H9 (cell line): ENCODE data around the gene FBXO31. TPM values are rescaled to one million over a fixed set of nuclear protein-coding genes. Genes with fewer than 3 reads are reported as not detected.

Experiments used
- DNase-seq: peaks from one replicate; pipeline ENCODE4 v3.0.0-alpha.2; 2017
- H2AFZ ChIP-seq: one replicate; pipeline ENCODE4 v1.6.1; 2013; ENCODE audit warnings: mild to moderate bottlenecking, low read length, control low read depth, moderate library complexity
- H2AK5ac ChIP-seq: 2 replicates; pipeline ENCODE4 v1.6.1; 2013; ENCODE audit warnings: low read length, control low read depth, mixed read lengths; ENCODE audit not compliant: insufficient read length
- H2BK120ac ChIP-seq: one replicate; pipeline ENCODE4 v1.6.1; 2013; ENCODE audit warnings: low read depth, mild to moderate bottlenecking, low read length, control low read depth, inconsistent platforms; ENCODE audit not compliant: poor library complexity, severe bottlenecking
- H2BK12ac ChIP-seq: 2 replicates; pipeline ENCODE4 v1.6.1; 2013; ENCODE audit warnings: low read length, control low read depth, mixed read lengths, low read depth; ENCODE audit not compliant: insufficient read length
- H2BK15ac ChIP-seq: 2 replicates; pipeline ENCODE4 v1.6.1; 2013; ENCODE audit warnings: low read depth, low read length, control low read depth
- H2BK20ac ChIP-seq: one replicate; pipeline ENCODE4 v1.6.1; 2013; ENCODE audit warnings: low read depth, mild to moderate bottlenecking, low read length, control low read depth, inconsistent platforms; ENCODE audit not compliant: poor library complexity, severe bottlenecking
- H2BK5ac ChIP-seq: 2 replicates; pipeline ENCODE4 v1.6.1; 2013; ENCODE audit warnings: low read length, control low read depth, mixed read lengths; ENCODE audit not compliant: insufficient read length
- H3K14ac ChIP-seq: 2 replicates; pipeline ENCODE4 v1.6.1; 2013; ENCODE audit warnings: low read length, control low read depth; ENCODE audit not compliant: insufficient read depth
- H3K18ac ChIP-seq: 2 replicates; pipeline ENCODE4 v1.6.1; 2013; ENCODE audit warnings: low read depth, mild to moderate bottlenecking, mixed read lengths, low read length, control low read depth; ENCODE audit not compliant: insufficient read length
- H3K23ac ChIP-seq: 2 replicates; pipeline ENCODE4 v1.6.1; 2013; ENCODE audit warnings: low read length, control low read depth, mixed read lengths, low read depth; ENCODE audit not compliant: insufficient read length
- H3K23me2 ChIP-seq: 2 replicates; pipeline ENCODE4 v1.6.1; 2013; ENCODE audit warnings: low read depth, mild to moderate bottlenecking, mixed read lengths, low read length, control low read depth; ENCODE audit not compliant: insufficient read length, poor library complexity, severe bottlenecking
- H3K27ac ChIP-seq: 2 replicates; pipeline ENCODE4 v1.5.1; 2013; ENCODE audit warnings: low read length, control low read depth, mixed read lengths, low read depth; ENCODE audit not compliant: insufficient read length
- H3K27me3 ChIP-seq: 2 replicates; pipeline ENCODE4 v1.6.1; 2013; ENCODE audit warnings: low read length, control low read depth, inconsistent platforms; ENCODE audit not compliant: insufficient read depth
- H3K4ac ChIP-seq: 2 replicates; pipeline ENCODE4 v1.6.1; 2013; ENCODE audit warnings: low read depth, mild to moderate bottlenecking, control low read depth, inconsistent platforms, low read length, moderate library complexity
- H3K4me1 ChIP-seq: 2 replicates; pipeline ENCODE4 v1.6.1; 2013; ENCODE audit warnings: low read length, control low read depth, inconsistent platforms; ENCODE audit not compliant: insufficient read depth
- H3K4me2 ChIP-seq: 2 replicates; pipeline ENCODE4 v1.6.1; 2013; ENCODE audit warnings: low read length, control low read depth, mixed read lengths; ENCODE audit not compliant: insufficient read length, insufficient read depth
- H3K56ac ChIP-seq: 2 replicates; pipeline ENCODE4 v1.6.1; 2013; ENCODE audit warnings: low read depth, mild to moderate bottlenecking, mixed read lengths, low read length, control low read depth; ENCODE audit not compliant: insufficient read length
- H3K79me1 ChIP-seq: 2 replicates; pipeline ENCODE4 v1.6.1; 2013; ENCODE audit warnings: low read depth, mild to moderate bottlenecking, moderate library complexity, low read length, control low read depth, inconsistent platforms; ENCODE audit not compliant: insufficient read depth, poor library complexity, severe bottlenecking
- H3K79me2 ChIP-seq: 2 replicates; pipeline ENCODE4 v1.6.1; 2013; ENCODE audit warnings: low read length, control low read depth, inconsistent platforms; ENCODE audit not compliant: insufficient read depth
- H3K9ac ChIP-seq: 2 replicates; pipeline ENCODE4 v1.6.1; 2013; ENCODE audit warnings: low read length, control low read depth, mixed read lengths; ENCODE audit not compliant: insufficient read length; ENCODE audit errors: extremely low read depth
- H3K9me3 ChIP-seq: one replicate; pipeline ENCODE4 v1.6.1; 2013; ENCODE audit warnings: low read depth, low read length, inconsistent platforms; ENCODE audit not compliant: control insufficient read depth
- H3T11ph ChIP-seq: one replicate; pipeline ENCODE4 v1.6.1; 2013; ENCODE audit warnings: mild to moderate bottlenecking, low read length, control low read depth, inconsistent platforms
- H4K20me1 ChIP-seq: one replicate; pipeline ENCODE4 v1.6.1; 2013; ENCODE audit not compliant: control insufficient read depth, insufficient read length, insufficient read depth
- H4K5ac ChIP-seq: 2 replicates; pipeline ENCODE4 v1.6.1; 2013; ENCODE audit warnings: low read depth, mild to moderate bottlenecking, mixed read lengths, low read length, control low read depth; ENCODE audit not compliant: insufficient read length
- H4K8ac ChIP-seq: replicated peaks from 2 replicates; pipeline ENCODE4 v1.6.1; 2013; ENCODE audit warnings: low read length, control low read depth, mixed read lengths, low read depth; ENCODE audit not compliant: insufficient read length
- H4K91ac ChIP-seq: 2 replicates; pipeline ENCODE4 v1.6.1; 2013; ENCODE audit warnings: low read depth, mild to moderate bottlenecking, moderate library complexity, mixed read lengths, low read length, control low read depth; ENCODE audit not compliant: insufficient read length
- H3K27ac Mint-ChIP-seq, 3 experiments: 2 replicates in 2 of 3; 3 replicates in 1 of 3; pipeline ENCODE4 v1.8.0; 2020 to 2021; ENCODE audit warnings: mixed read lengths in 3 of 3, mild to moderate bottlenecking in 1 of 3, moderate library complexity in 1 of 3
- H3K27me3 Mint-ChIP-seq: 2 replicates; pipeline ENCODE4 v1.8.0; 2021; ENCODE audit warnings: low read depth, mild to moderate bottlenecking, moderate library complexity, mixed read lengths
- H3K36me3 Mint-ChIP-seq, 3 experiments: 2 replicates in 2 of 3; 3 replicates in 1 of 3; pipeline ENCODE4 v1.8.0; 2020 to 2021; ENCODE audit warnings: low read depth in 3 of 3, mixed read lengths in 3 of 3; ENCODE audit not compliant: insufficient read depth in 1 of 3
- H3K4me1 Mint-ChIP-seq, 2 experiments: 2 replicates each; pipeline ENCODE4 v1.8.0; 2020; ENCODE audit warnings: mixed read lengths in 2 of 2
- H3K4me3 Mint-ChIP-seq, 2 experiments: 2 replicates in 1 of 2; 3 replicates in 1 of 2; pipeline ENCODE4 v1.8.0; 2020 to 2021; ENCODE audit warnings: mild to moderate bottlenecking in 2 of 2, mixed read lengths in 2 of 2, moderate library complexity in 1 of 2
- H3K9me3 Mint-ChIP-seq, 2 experiments: 2 replicates in 1 of 2; 3 replicates in 1 of 2; pipeline ENCODE4 v1.8.0; 2020; ENCODE audit warnings: mild to moderate bottlenecking in 2 of 2, mixed read lengths in 2 of 2, moderate library complexity in 1 of 2
- CTCF ChIP-seq: fragments of 200-600 bp; sonication (generic); conservative IDR thresholded peaks from 3 replicates; pipeline ENCODE4 v1.8.0; 2021; ENCODE audit warnings: antibody characterized with exemption, mild to moderate bottlenecking
- WGBS: extraction: QIAGEN DNeasy Blood & Tissue Kit; methylation state at CpG from one replicate; pipeline ENCODE4 v1.1.7; 2013; ENCODE audit warnings: missing lambda C conversion rate, low lambda C conversion rate, mixed read lengths; ENCODE audit not compliant: insufficient read length; ENCODE audit errors: extremely low coverage; 5-methylcytosine and 5-hydroxymethylcytosine counted together
- total RNA-seq: library from RNA; stranded (reverse); gene quantifications from 2 replicates; pipeline ENCODE4 v1.2.1, GENCODE V29; 2021

FBXO31 gene
- total RNA-seq, 1 experiment from 2014 or later: 24.2 TPM

GRCh38 chr16:87303962-87304521 lies 79.5 kb downstream of the FBXO31 start:
- Histone ChIP-seq H2AK5ac (no peak overlapping the region), H3K79me2 (no peaks in the 10 kb centered on the region), H3K4me1 (no peaks in the 10 kb centered on the region), H4K20me1 (no peaks in the 10 kb centered on the region), H4K8ac (no peak overlapping the region), H3K9me3 (no peaks in the 10 kb centered on the region), H2BK5ac (no peak overlapping the region), H3K56ac (no peak overlapping the region), H3K79me1 (no peaks in the 10 kb centered on the region), H3K4me2 (no peak overlapping the region), H3K18ac (no peak overlapping the region), H3K4ac (no peak overlapping the region), H3K27me3 (no peaks in the 10 kb centered on the region), H2BK120ac (no peak overlapping the region), H2BK20ac (no peak overlapping the region), H2BK15ac (no peak overlapping the region), H3K27ac (no peak overlapping the region), H2BK12ac (no peak overlapping the region), H4K91ac (no peak overlapping the region), H3K9ac (no peak overlapping the region), H4K5ac (no peak overlapping the region), H3T11ph (no peak overlapping the region), H3K23ac (no peak overlapping the region), H3K23me2 (no peaks in the 10 kb centered on the region), H3K14ac (no peak overlapping the region), H2AFZ (no peak overlapping the region)
- no peak for DNase-seq
- no peaks in the 10 kb centered on the region for H3K27me3 Mint-ChIP-seq
- H3K36me3 Mint-ChIP-seq: peaks cover 3 to 7% (median 4%) of the 10 kb centered on the region in 3 experiments; a peak in 4 of 7 replicates
- H3K9me3 Mint-ChIP-seq: peaks cover 5 to 7% of the 10 kb centered on the region in 2 experiments; a peak in 4 of 5 replicates
- peaks cover 15 to 17% of the 10 kb centered on the region in 2 experiments for H3K4me1 Mint-ChIP-seq
- no peak for TF ChIP-seq CTCF
- no CpG with 5 or more reads among the region's 4 CpGs for WGBS
- H3K4me3 Mint-ChIP-seq: no peak overlapping the region
- H3K27ac Mint-ChIP-seq: peak overlapping the region in 1 of 3 experiments; percentile 49; a peak in 1 of 7 replicates
